Hepatocyte (in vitro differentiated cells): ENCODE measurements around the gene NKX3-2. TPM values are rescaled to one million over a fixed set of nuclear protein-coding genes. Genes with fewer than 3 reads are reported as not detected.

Experiments
- DNase-seq: peaks from one replicate; pipeline ENCODE4 v3.0.0-alpha.2; 2016; ENCODE audit warnings: low spot score
- H2AFZ ChIP-seq: fragments of 200-600 bp; sonication (generic); 2 replicates; pipeline ENCODE4 v1.6.0; 2016; ENCODE audit warnings: antibody characterized with exemption, mild to moderate bottlenecking
- H3K27ac ChIP-seq: fragments of 200-600 bp; sonication (generic); 2 replicates; pipeline ENCODE4 v1.5.1; 2016; ENCODE audit warnings: mild to moderate bottlenecking
- H3K27me3 ChIP-seq: fragments of 200-600 bp; sonication (generic); 2 replicates; pipeline ENCODE4 v1.6.1; 2016
- H3K36me3 ChIP-seq: fragments of 200-600 bp; sonication (generic); replicated peaks from 2 replicates; pipeline ENCODE4 v1.5.1; 2016; ENCODE audit warnings: low read depth; ENCODE audit not compliant: insufficient read depth
- H3K4me1 ChIP-seq: fragments of 200-600 bp; sonication (generic); 2 replicates; pipeline ENCODE4 v1.5.1; 2016; ENCODE audit warnings: mild to moderate bottlenecking, moderate library complexity; ENCODE audit not compliant: insufficient read depth
- H3K4me2 ChIP-seq: fragments of 200-600 bp; sonication (generic); 2 replicates; pipeline ENCODE4 v1.6.0; 2016
- H3K4me3 ChIP-seq: fragments of 200-600 bp; sonication (generic); 2 replicates; pipeline ENCODE4 v1.5.1; 2016; ENCODE audit warnings: mild to moderate bottlenecking
- H3K79me2 ChIP-seq: fragments of 200-600 bp; sonication (generic); 2 replicates; pipeline ENCODE4 v1.6.0; 2017; ENCODE audit warnings: mild to moderate bottlenecking
- H3K9me2 ChIP-seq: fragments of 200-600 bp; sonication (generic); replicated peaks from 2 replicates; pipeline ENCODE4 v1.6.0; 2017; ENCODE audit warnings: mild to moderate bottlenecking; ENCODE audit not compliant: insufficient read depth
- H3K9me3 ChIP-seq: fragments of 200-600 bp; sonication (generic); 2 replicates; pipeline ENCODE4 v1.5.1; 2016; ENCODE audit warnings: low read depth, mild to moderate bottlenecking
- H4K20me1 ChIP-seq: fragments of 200-600 bp; sonication (generic); 2 replicates; pipeline ENCODE4 v1.6.0; 2016; ENCODE audit warnings: mild to moderate bottlenecking; ENCODE audit not compliant: insufficient read depth, poor library complexity, severe bottlenecking
- EZH2 ChIP-seq: fragments of 200-600 bp; sonication (generic); IDR thresholded peaks from 2 replicates; pipeline ENCODE4 v1.6.1; 2016; ENCODE audit warnings: antibody characterized with exemption, mild to moderate bottlenecking, borderline replicate concordance
- EZH2phosphoT487 ChIP-seq: fragments of 200-600 bp; sonication (generic); IDR thresholded peaks from one replicate; pipeline ENCODE4 v1.6.1; 2018; ENCODE audit warnings: antibody characterized with exemption, mild to moderate bottlenecking, low read depth, moderate library complexity; ENCODE audit not compliant: unreplicated experiment, severe bottlenecking
- WGBS: methylation state at CpG from one replicate; pipeline ENCODE4 v1.1.6; 2016; ENCODE audit warnings: low lambda C conversion rate; ENCODE audit errors: missing lambda C conversion rate; 5-methylcytosine and 5-hydroxymethylcytosine counted together
- polyA plus RNA-seq: library from polyadenylated mRNA; unstranded; fragments of >200 nt; fragmentation: Nextera tagmentation; extraction: Ambion mirVana; gene quantifications from 2 replicates; pipeline ENCODE4 v1.2.1, GENCODE V29; 2016
- total RNA-seq: library from RNA; depleted of rRNA; stranded (reverse); fragments of >200 nt; gene quantifications from 2 replicates; pipeline ENCODE4 v1.2.3, GENCODE V29; 2014
- TF ChIP-seq, protein P1 (sequence below): fragments of 200-600 bp; sonication (generic); IDR thresholded peaks from 2 replicates; pipeline ENCODE4 v1.5.1; 2016; ENCODE audit warnings: antibody characterized with exemption, mild to moderate bottlenecking; ENCODE audit not compliant: poor library complexity

Gene NKX3-2
- total and polyA plus RNA-seq, 2 experiments from 2014 or later, result 0.33 to 0.93 TPM

GRCh38 chr4:13544606-13545393 lies 492 bp upstream of the NKX3-2 start:
- WGBS, result under 1% methylated on average over 32 of the region's 54 CpGs
- no peaks in the 10 kb centered on the region for H4K20me1 ChIP-seq
- TF ChIP-seq EZH2 (no peak), EZH2phosphoT487 (no peak)
- TF ChIP-seq, protein P1, sequence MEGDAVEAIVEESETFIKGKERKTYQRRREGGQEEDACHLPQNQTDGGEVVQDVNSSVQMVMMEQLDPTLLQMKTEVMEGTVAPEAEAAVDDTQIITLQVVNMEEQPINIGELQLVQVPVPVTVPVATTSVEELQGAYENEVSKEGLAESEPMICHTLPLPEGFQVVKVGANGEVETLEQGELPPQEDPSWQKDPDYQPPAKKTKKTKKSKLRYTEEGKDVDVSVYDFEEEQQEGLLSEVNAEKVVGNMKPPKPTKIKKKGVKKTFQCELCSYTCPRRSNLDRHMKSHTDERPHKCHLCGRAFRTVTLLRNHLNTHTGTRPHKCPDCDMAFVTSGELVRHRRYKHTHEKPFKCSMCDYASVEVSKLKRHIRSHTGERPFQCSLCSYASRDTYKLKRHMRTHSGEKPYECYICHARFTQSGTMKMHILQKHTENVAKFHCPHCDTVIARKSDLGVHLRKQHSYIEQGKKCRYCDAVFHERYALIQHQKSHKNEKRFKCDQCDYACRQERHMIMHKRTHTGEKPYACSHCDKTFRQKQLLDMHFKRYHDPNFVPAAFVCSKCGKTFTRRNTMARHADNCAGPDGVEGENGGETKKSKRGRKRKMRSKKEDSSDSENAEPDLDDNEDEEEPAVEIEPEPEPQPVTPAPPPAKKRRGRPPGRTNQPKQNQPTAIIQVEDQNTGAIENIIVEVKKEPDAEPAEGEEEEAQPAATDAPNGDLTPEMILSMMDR, result no peak
- peak overlapping the region; percentile 80 for H3K4me3 ChIP-seq
- H2AFZ ChIP-seq, result peak overlapping the region; percentile 90
- H3K27me3 ChIP-seq, result peaks cover 91% of the 10 kb centered on the region
- H3K4me1 ChIP-seq, result peaks cover 16% of the 10 kb centered on the region
- H3K4me2 ChIP-seq, result peak overlapping the region; percentile 100
- H3K27ac ChIP-seq, result peak overlapping the region; percentile 21
- H3K79me2 ChIP-seq, result no peaks in the 10 kb centered on the region
- peak; percentile 77 for DNase-seq
- H3K36me3 ChIP-seq, result no peaks in the 10 kb centered on the region
- no peaks in the 10 kb centered on the region for H3K9me2 ChIP-seq
- no peaks in the 10 kb centered on the region for H3K9me3 ChIP-seq

DNA sequence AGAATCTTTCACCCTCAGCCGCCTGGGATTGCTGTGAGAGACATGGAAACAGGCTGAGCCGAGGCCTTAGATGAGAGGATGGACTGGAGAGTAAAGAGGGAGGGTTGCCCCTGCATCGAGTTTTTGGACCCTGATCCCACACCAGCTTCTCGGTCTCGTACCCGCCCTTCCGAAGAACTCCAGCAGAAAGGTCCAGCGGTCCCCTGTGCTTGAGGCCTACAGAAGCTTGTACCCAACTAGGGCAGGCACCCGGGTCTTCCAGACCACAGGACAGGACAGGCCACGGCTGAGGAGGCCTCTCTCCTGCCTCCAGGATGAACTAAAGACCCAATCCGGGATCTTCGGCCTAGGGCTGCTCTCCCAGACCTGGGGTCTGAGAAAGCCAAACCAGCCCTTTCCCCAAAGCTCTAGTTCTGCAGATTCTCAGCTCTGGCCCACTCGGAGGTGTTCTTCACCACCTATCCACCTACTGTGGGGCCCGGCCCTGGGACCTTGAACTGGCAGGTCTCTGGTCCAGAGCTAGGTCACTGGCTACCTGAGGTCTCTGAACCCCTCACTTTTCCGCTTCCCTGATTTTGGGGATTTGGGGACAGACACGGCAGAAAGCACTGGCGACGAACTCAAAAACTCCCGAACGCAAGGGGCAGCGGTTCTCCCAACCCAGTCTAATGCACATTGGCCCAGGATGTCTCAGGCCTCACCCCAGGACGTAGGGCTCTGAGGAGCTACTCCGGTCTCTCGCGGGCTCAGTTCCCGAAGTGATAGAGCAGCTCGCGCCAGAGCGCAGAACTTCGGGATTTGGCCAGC lies 1.1 kb downstream of the NKX3-2 start:
- TF ChIP-seq, protein P1, result no peak
- TF ChIP-seq EZH2phosphoT487, result peak; percentile 61
- H3K4me3 ChIP-seq, result no peak overlapping the region
- H4K20me1 ChIP-seq, result no peaks in the 10 kb centered on the region
- H2AFZ ChIP-seq, result peak overlapping the region; percentile 74
- H3K9me2 ChIP-seq, result no peaks in the 10 kb centered on the region
- peak overlapping the region; percentile 100 for H3K4me2 ChIP-seq
- 23% methylated on average over 30 of the region's 30 CpGs for WGBS
- H3K79me2 ChIP-seq, result no peaks in the 10 kb centered on the region
- H3K36me3 ChIP-seq, result no peaks in the 10 kb centered on the region
- peaks cover 16% of the 10 kb centered on the region for H3K4me1 ChIP-seq
- H3K27ac ChIP-seq, result no peak overlapping the region
- H3K27me3 ChIP-seq, result peaks cover 94% of the 10 kb centered on the region
- no peak for DNase-seq
- no peaks in the 10 kb centered on the region for H3K9me3 ChIP-seq

- peak overlapping the region; percentile 45 for H2AFZ ChIP-seq
- DNase-seq, result no peak
- H3K9me3 ChIP-seq, result no peaks in the 10 kb centered on the region
- H3K79me2 ChIP-seq, result no peaks in the 10 kb centered on the region
- H4K20me1 ChIP-seq, result no peaks in the 10 kb centered on the region
- peaks cover 94% of the 10 kb centered on the region for H3K27me3 ChIP-seq
- H3K36me3 ChIP-seq, result no peaks in the 10 kb centered on the region
- WGBS, result 27% methylated on average over 26 of the region's 27 CpGs
- no peak overlapping the region for H3K4me3 ChIP-seq
- H3K4me1 ChIP-seq, result peaks cover 12% of the 10 kb centered on the region
- TF ChIP-seq EZH2phosphoT487, result no peak
- TF ChIP-seq, protein P1, result no peak
- TF ChIP-seq EZH2, result no peak
- H3K4me2 ChIP-seq, result peak overlapping the region; percentile 75
- H3K27ac ChIP-seq, result no peak overlapping the region
- H3K9me2 ChIP-seq, result no peaks in the 10 kb centered on the region
Measured at GRCh38 chr4:13542577-13543031, 1.7 kb downstream of the NKX3-2 start.
